Prostate gland (tissue), 2 donors: Measurements from ENCODE around the gene TASP1.

ENCODE experiments used
- POLR2A ChIP-seq: fragments of 450-650 bp; IDR thresholded peaks from one replicate; pipeline ENCODE4 v1.6.1; 2016; ENCODE audit warnings: antibody characterized with exemption, mild to moderate bottlenecking
- TF ChIP-seq, protein P1 (sequence below), 4 experiments: fragments of 200-600 bp in 2 of 4; fragments of 450-650 bp in 2 of 4; sonication (generic) in 2 of 4; IDR thresholded peaks; 1 replicate in 3 of 4; 2 replicates in 1 of 4; pipeline ENCODE4 v1.5.1; 2016 to 2019; ENCODE audit warnings: antibody characterized with exemption in 4 of 4, mild to moderate bottlenecking in 2 of 4, moderate library complexity in 2 of 4

DNA sequence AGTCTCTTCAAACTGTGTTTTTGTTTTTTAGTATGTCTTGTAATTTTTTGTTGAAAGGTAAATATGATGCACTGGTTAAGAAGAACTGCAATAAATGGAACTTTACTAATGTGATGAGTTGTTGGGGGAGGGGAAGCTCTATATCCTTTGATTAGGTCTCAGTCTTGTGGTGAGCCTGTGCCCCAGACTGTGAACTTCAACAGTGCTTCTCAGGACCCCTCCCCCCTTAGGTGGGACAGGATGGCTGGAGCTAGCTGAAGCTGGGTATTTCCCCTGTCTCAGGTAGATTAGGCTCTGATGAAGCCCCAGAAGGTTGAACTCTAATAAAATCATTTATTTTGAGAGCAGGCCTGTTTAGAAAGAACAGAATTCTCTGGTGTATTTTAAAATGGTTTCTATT lies 31.4 kb upstream of the TASP1 start:
- TF ChIP-seq, protein P1, sequence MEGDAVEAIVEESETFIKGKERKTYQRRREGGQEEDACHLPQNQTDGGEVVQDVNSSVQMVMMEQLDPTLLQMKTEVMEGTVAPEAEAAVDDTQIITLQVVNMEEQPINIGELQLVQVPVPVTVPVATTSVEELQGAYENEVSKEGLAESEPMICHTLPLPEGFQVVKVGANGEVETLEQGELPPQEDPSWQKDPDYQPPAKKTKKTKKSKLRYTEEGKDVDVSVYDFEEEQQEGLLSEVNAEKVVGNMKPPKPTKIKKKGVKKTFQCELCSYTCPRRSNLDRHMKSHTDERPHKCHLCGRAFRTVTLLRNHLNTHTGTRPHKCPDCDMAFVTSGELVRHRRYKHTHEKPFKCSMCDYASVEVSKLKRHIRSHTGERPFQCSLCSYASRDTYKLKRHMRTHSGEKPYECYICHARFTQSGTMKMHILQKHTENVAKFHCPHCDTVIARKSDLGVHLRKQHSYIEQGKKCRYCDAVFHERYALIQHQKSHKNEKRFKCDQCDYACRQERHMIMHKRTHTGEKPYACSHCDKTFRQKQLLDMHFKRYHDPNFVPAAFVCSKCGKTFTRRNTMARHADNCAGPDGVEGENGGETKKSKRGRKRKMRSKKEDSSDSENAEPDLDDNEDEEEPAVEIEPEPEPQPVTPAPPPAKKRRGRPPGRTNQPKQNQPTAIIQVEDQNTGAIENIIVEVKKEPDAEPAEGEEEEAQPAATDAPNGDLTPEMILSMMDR (IDR thresholded peaks at IDR 0.05) = no peak
- TF ChIP-seq POLR2A = no peak
